ENCODE results near the gene ACLY.

ACLY gene

DNA sequence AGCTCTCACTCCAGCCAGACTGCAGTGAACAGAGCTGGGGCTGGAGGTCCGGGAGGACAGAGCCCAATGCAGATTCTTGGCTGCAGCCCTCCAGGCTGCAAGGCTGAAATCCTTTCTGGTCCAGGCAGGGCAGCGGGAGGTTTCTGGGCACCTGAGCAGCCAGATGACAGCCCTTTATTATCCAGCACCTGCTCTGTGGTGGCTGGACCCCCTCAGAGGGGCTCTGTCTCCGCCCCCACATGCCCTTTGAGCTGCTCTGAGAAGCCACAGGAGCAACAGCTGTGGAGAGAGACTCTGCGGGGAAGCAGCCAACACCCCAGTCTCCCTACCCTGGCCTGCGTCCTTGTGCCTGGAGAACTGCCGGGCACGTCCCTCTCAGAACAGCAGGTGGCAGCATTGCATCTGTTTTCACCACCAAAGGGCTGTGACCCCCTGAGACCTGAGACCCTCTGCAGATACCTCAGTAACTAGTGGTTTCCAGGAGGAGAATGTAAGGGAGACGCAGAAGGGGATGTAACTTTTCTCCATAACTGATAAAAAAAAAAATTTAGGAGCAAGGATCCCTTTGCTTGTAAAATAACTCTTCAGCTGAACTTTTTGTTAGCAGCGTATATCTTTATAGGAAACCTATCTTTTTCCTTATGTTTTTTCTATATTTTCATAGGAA lies 44.1 kb upstream of the ACLY start:
- peaks cover 11% of the 10 kb centered on the region for H3K27me3 Mint-ChIP-seq (ENCODE audit: low read depth, poor library complexity)
- H3K27ac Mint-ChIP-seq, result no peak overlapping the region
- H3K4me1 Mint-ChIP-seq, result peaks cover 40% of the 10 kb centered on the region
- H3K36me3 Mint-ChIP-seq (ENCODE audit: low read depth), result peaks cover 4% of the 10 kb centered on the region
- H3K4me3 Mint-ChIP-seq, result no peak overlapping the region
- H3K9me3 Mint-ChIP-seq, result no peaks in the 10 kb centered on the region
- TF ChIP-seq, protein P1, sequence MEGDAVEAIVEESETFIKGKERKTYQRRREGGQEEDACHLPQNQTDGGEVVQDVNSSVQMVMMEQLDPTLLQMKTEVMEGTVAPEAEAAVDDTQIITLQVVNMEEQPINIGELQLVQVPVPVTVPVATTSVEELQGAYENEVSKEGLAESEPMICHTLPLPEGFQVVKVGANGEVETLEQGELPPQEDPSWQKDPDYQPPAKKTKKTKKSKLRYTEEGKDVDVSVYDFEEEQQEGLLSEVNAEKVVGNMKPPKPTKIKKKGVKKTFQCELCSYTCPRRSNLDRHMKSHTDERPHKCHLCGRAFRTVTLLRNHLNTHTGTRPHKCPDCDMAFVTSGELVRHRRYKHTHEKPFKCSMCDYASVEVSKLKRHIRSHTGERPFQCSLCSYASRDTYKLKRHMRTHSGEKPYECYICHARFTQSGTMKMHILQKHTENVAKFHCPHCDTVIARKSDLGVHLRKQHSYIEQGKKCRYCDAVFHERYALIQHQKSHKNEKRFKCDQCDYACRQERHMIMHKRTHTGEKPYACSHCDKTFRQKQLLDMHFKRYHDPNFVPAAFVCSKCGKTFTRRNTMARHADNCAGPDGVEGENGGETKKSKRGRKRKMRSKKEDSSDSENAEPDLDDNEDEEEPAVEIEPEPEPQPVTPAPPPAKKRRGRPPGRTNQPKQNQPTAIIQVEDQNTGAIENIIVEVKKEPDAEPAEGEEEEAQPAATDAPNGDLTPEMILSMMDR (IDR thresholded peaks at IDR 0.05), result peak; percentile 76
- peak; percentile 89 for DNase-seq

- Mint-ChIP-seq H3K36me3 (ENCODE audit: low read depth) (peaks cover 4% of the 10 kb centered on the region), H3K27ac (no peak overlapping the region), H3K4me1 (peaks cover 44% of the 10 kb centered on the region), H3K9me3 (no peaks in the 10 kb centered on the region), H3K27me3 (ENCODE audit: low read depth, poor library complexity) (peaks cover 11% of the 10 kb centered on the region), H3K4me3 (no peak overlapping the region)
- DNase-seq, result no peak
- TF ChIP-seq, protein P1 (IDR thresholded peaks at IDR 0.05), result no peak
Observed at GRCh38 chr17:41962111-41962510, 43.4 kb upstream of the ACLY start.

GRCh38 chr17:41959336-41960095 lies 40.8 kb upstream of the ACLY start:
- Mint-ChIP-seq H3K9me3 (no peaks in the 10 kb centered on the region), H3K4me1 (peaks cover 35% of the 10 kb centered on the region), H3K4me3 (no peak overlapping the region), H3K36me3 (ENCODE audit: low read depth) (peaks cover 14% of the 10 kb centered on the region), H3K27me3 (ENCODE audit: low read depth, poor library complexity) (peaks cover 8% of the 10 kb centered on the region), H3K27ac (peak overlapping the region; percentile 64)
- peak; percentile 40 for DNase-seq
- TF ChIP-seq, protein P1 (IDR thresholded peaks at IDR 0.05), result peak; percentile 34

- H3K4me3 Mint-ChIP-seq, result no peak overlapping the region
- H3K36me3 Mint-ChIP-seq (ENCODE audit: low read depth), result peaks cover 14% of the 10 kb centered on the region
- peaks cover 8% of the 10 kb centered on the region for H3K27me3 Mint-ChIP-seq (ENCODE audit: low read depth, poor library complexity)
- peaks cover 35% of the 10 kb centered on the region for H3K4me1 Mint-ChIP-seq
- TF ChIP-seq, protein P1 (IDR thresholded peaks at IDR 0.05), result no peak
- H3K27ac Mint-ChIP-seq, result peak overlapping the region; percentile 64
- no peaks in the 10 kb centered on the region for H3K9me3 Mint-ChIP-seq
- no peak for DNase-seq
Observed at GRCh38 chr17:41959030-41959335, 40.2 kb upstream of the ACLY start.

- Mint-ChIP-seq H3K9me3 (no peaks in the 10 kb centered on the region), H3K27ac (peak overlapping the region; percentile 93), H3K4me3 (peak overlapping the region; percentile 43), H3K36me3 (ENCODE audit: low read depth) (peaks cover 20% of the 10 kb centered on the region), H3K27me3 (ENCODE audit: low read depth, poor library complexity) (peaks cover 8% of the 10 kb centered on the region), H3K4me1 (peaks cover 31% of the 10 kb centered on the region)
- TF ChIP-seq, protein P1 (IDR thresholded peaks at IDR 0.05), result no peak
- DNase-seq, result no peak
Observed at GRCh38 chr17:41957869-41958439, 39.2 kb upstream of the ACLY start.

Measured in nephron progenitor cell (in vitro differentiated cells).